Cerebellar cortex (tissue), 1 donor: ENCODE results near the gene IP6K3.

ENCODE experiments used
- DNase-seq: peaks from one replicate; pipeline ENCODE4 v3.0.0-alpha.2; 2015; ENCODE audit warnings: low spot score

IP6K3 gene

GRCh38 chr6:33704215-33705066, 42.3 kb downstream of the IP6K3 start:
- no peak for DNase-seq

- DNase-seq: peak; percentile 66
Measured at GRCh38 chr6:33702345-33702977, 44.2 kb downstream of the IP6K3 start.

- peak; percentile 79 for DNase-seq
Measured at GRCh38 chr6:33700391-33701050, 46.2 kb downstream of the IP6K3 start.

GRCh38 chr6:33699739-33700138, 47.0 kb downstream of the IP6K3 start:
- DNase-seq: no peak

- DNase-seq: no peak
Measured at GRCh38 chr6:33699131-33699530, 47.6 kb downstream of the IP6K3 start.

GRCh38 chr6:33698494-33698893, 48.2 kb downstream of the IP6K3 start:
- no peak for DNase-seq

- no peak for DNase-seq
Measured at GRCh38 chr6:33697845-33698244, 48.9 kb downstream of the IP6K3 start.

GRCh38 chr6:33696548-33697518, 49.9 kb downstream of the IP6K3 start:
- peak; percentile 43 for DNase-seq

- no peak for DNase-seq
Measured at GRCh38 chr6:33696076-33696475, 50.6 kb downstream of the IP6K3 start.

GRCh38 chr6:33695451-33695887, 51.2 kb downstream of the IP6K3 start:
- DNase-seq: no peak

GRCh38 chr6:33694977-33695376, 51.7 kb downstream of the IP6K3 start:
- no peak for DNase-seq

- DNase-seq: peak; percentile 85
Measured at GRCh38 chr6:33694401-33694931, 52.2 kb downstream of the IP6K3 start.

- peak; percentile 44 for DNase-seq
Measured at GRCh38 chr6:33693186-33694105, 53.3 kb downstream of the IP6K3 start.

- DNase-seq: no peak
Measured at GRCh38 chr6:33692760-33693158, 53.9 kb downstream of the IP6K3 start.

GRCh38 chr6:33692078-33692759, 54.5 kb downstream of the IP6K3 start:
- no peak for DNase-seq

GRCh38 chr6:33691456-33692077, 55.1 kb downstream of the IP6K3 start:
- no peak for DNase-seq

GRCh38 chr6:33690766-33691165, 55.9 kb downstream of the IP6K3 start:
- no peak for DNase-seq

GRCh38 chr6:33689879-33690278, 56.8 kb downstream of the IP6K3 start:
- DNase-seq: no peak

- DNase-seq: no peak
Measured at GRCh38 chr6:33689148-33689494, 57.6 kb downstream of the IP6K3 start.
